NCI-H1048 (cell line): ENCODE measurements around the gene INPP5F.

ENCODE experiments used
- DNase-seq: peaks from one replicate; lab custom pipeline; 2025; lab: John Stamatoyannopoulos, UW

INPP5F gene, protein sequence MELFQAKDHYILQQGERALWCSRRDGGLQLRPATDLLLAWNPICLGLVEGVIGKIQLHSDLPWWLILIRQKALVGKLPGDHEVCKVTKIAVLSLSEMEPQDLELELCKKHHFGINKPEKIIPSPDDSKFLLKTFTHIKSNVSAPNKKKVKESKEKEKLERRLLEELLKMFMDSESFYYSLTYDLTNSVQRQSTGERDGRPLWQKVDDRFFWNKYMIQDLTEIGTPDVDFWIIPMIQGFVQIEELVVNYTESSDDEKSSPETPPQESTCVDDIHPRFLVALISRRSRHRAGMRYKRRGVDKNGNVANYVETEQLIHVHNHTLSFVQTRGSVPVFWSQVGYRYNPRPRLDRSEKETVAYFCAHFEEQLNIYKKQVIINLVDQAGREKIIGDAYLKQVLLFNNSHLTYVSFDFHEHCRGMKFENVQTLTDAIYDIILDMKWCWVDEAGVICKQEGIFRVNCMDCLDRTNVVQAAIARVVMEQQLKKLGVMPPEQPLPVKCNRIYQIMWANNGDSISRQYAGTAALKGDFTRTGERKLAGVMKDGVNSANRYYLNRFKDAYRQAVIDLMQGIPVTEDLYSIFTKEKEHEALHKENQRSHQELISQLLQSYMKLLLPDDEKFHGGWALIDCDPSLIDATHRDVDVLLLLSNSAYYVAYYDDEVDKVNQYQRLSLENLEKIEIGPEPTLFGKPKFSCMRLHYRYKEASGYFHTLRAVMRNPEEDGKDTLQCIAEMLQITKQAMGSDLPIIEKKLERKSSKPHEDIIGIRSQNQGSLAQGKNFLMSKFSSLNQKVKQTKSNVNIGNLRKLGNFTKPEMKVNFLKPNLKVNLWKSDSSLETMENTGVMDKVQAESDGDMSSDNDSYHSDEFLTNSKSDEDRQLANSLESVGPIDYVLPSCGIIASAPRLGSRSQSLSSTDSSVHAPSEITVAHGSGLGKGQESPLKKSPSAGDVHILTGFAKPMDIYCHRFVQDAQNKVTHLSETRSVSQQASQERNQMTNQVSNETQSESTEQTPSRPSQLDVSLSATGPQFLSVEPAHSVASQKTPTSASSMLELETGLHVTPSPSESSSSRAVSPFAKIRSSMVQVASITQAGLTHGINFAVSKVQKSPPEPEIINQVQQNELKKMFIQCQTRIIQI

DNA sequence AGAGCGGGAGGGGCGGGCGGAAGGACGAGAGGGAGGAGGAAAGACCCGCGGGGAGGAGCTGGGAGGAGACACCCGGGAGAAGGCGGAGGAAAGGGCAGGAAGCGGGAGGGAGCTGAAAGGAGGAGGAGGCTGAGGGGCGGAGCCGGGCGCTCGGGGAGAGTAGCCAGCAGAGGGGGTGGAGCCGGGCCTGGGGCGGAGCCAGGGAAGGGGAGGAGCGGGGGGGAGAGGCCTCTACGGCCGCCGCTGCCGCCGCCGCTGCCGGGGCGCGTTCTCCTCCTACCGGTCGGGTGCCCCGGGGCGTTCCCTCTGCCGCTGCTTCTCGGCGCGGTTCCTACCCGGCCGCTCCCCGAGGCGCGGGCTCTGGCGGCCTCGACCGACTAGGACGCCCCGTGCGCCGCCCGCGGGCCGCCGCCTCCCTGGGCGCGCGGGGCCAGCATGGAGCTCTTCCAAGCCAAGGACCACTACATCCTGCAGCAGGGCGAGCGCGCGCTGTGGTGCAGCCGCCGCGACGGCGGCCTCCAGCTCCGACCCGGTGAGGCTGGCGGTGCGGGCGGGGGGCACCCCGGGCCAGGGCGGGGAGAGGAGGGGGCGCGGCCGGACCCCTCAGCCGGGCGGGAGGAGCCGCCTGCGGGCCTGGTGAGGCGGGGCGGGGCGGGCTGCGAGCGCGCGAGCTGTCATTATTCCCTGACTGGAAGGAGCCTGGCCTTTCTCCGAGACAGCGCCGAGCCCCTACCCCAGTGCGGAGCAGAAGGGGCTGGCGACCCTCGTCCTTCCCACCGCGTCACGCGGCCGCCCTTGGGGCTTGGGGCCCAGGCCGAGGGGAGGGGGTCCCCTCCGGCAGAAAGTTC lies at the start of gene INPP5F:
Gene INPP5F, plus strand, starts transcription at position 223 of the 848 bp plus-strand sequence. Its CDS starts 213 bp downstream, at position 436.
- DNase-seq: peak; percentile 90

DNA sequence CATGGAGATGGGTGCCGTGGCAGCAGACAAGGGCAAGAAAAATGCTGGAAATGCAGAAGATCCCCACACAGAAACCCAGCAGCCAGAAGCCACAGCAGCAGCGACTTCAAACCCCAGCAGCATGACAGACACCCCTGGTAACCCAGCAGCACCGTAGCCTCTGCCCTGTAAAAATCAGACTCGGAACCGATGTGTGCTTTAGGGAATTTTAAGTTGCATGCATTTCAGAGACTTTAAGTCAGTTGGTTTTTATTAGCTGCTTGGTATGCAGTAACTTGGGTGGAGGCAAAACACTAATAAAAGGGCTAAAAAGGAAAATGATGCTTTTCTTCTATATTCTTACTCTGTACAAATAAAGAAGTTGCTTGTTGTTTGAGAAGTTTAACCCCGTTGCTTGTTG lies 48.7 kb upstream of the INPP5F start:
- no peak for DNase-seq

DNA sequence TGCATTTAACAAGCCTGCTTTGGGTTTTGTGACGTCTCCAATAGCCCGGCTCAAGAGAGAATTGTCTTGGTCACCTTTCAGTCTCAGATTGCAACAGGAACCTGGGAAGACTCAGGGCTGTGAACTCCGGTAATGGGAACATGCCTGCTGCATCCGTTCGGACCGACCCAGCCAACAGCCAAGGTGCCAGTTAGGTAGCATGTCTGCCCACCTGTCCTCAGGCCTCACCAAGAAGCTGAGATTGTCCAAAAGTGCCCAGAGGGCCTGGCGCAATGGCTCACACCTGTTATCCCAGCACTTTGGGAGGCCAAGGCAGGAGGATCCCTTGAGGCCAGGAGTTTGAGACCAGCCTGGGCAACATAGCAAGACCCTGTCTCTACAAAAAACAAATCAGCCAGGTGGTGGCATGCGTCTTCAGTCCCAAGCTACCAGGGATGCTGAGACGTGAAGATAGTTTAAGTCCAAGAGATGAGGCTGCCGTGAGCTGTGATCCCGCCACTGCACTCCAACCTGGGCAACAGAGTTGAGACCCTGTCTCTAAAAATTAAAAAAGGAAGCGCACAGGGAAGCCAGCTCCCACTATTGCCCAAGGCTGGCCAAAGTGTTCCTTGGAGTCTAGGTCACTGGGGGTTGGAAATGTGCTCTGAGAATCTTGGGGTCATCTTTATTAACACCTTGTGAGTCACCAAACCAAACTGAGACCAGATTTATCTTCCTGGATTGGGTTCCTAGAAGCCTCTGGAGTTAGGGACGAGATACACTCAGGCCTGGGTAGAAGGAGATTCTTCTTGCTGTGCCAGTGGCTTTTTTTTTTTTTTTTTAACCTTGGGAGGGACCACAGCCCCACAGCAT lies 47.7 kb upstream of the INPP5F start:
- no peak for DNase-seq

DNA sequence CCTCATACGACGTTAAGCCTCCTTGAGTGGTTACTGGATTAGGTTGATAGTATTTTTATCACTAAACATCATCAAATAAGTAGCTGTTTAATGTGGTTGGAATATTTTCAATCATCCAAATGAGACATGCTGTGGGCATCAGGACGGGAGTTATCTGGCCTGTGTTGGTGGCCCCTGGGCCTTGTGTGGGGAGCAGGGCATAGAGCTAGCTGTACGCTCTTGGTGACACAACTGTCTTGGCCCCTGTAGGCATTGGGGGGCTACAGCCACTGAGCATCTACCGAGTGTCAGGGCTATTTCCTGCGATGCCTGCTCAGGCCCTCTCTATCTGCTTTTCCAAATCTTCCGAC lies 46.4 kb upstream of the INPP5F start:
- DNase-seq: no peak

DNA sequence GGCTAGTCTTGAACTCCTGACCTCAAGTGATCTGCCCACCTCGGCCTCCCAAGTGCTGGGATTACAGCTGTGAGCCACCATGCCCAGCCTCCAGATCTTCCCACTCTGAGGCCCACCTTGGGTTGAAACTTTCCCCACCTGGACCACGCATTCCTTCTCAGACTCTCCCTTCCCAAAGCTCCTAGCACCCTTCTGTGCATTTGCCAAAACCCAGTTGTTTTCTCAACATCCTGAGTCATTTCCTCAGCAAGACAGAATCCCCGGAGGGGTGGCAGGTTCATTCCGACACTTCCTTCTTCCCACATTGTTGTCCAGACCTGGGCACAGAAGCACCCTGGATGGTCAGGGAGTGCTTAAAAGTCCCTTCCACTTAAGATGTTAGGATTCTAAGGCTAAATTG lies 45.8 kb upstream of the INPP5F start:
- no peak for DNase-seq

DNA sequence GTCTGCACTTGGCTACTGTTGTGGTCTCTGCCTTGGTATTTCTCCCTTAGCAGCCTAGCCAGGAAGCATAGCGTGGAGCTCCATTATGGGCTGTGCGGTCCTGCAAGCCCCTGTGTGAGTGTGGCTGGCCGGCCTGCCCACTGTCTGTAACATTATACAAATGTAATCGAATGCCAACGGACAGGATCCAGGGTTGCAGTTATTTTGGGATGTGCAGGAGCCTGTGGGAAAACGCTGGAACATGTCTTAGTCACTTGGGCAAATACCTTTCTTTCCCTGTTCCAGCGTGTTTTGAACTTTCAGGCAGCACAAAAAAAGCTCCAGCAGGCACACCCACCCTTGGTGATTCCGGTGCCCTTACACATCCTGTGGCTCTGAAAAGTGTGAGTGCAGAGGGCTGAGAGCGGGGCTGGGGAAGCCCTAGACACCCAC lies 45.2 kb upstream of the INPP5F start:
- DNase-seq: no peak

DNA sequence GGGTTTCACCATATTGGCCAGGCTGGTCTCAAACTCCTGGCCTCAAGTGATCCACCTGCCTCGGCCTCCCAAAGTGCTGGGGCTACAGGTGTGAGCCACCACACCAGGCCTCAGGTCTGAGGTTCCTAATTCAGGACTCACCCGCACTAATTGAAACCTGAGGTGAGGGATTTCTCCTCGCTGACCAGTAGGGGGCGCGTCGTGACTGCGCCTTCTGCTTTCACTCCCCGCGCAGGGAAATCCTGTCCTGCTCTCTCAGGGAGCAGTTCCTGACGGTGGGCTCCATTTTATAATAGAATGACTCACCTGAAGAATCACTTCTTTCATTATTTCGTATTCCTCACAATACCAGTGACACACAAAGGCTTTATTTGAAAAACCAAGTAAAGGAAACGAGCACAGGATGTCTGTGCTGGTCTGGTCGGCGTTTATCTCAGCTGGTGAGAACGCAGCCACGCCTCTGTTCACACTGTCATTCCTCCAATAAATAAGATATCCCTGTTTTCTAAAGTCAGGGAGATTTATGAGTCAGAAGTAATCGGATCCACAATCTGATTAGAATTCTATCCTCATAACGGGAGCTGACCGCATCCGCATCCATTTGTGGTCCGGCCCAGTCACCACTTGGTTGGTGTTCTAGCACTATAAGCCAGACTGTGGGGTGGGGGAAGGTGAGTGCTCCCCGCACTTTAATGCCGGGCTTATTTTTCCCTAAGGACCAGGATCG lies 39.2 kb upstream of the INPP5F start:
- DNase-seq: peak; percentile 15

DNA sequence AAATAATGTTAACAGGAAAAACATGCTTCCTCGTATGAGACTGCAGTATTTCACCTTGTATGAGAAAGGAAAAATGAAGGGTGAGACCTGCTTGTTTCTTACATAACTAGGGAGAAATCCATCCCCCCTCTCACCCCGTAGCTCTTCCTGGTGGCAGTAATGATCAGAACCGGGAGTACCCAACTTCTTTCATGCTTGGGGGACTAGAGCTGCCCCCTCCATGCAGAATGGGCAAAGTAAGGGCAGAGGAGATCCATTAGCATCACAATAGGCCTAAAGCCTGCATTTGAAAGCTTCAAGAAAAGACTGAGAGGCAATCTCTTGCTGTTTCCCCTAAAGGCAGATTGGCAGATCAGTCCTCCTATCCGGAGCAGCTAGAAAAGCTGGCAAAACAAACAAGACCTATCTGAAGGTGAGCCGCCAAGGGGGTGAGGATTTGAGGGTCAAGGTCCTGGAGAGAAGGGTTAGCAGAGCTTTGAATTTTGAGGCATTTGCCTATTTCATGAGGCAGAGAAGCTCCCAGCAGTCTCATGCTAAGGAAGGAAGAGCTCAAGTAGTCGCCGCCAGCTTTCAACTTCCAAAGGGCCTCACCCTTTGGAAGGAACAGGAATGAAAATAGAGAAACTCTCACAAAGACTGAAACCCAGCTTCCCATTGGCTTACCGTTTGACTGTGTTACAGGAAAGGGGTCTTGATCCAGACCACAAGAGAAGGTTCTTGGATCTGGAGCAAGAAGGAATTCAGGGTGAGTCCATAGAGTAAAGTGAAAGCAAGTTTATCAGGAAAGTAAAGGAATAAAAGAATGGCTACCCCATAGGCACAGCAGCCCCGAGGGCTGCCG lies 38.4 kb upstream of the INPP5F start:
- DNase-seq: no peak

DNA sequence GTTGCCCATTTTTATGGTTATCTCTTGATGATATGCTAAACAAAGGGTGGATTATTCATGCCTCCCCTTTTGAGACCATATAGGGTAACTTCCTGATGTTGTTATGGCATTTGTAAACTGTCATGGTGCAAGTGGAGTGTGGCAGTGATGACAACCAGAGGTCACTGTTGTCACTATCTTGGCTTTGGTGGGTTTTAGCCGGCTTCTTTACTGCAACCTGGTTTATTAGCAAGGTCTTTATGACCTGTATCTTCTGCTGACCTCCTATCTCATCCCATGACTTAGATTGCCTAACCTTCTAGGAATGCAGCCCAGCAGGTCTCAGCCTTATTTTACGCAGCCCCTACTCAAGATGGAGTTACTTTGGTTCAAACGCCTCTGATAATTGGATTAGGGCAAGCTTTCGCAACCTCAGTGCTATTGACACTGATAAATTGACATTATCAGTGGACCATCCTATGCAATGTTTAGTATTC lies 37.8 kb upstream of the INPP5F start:
- DNase-seq: no peak

DNA sequence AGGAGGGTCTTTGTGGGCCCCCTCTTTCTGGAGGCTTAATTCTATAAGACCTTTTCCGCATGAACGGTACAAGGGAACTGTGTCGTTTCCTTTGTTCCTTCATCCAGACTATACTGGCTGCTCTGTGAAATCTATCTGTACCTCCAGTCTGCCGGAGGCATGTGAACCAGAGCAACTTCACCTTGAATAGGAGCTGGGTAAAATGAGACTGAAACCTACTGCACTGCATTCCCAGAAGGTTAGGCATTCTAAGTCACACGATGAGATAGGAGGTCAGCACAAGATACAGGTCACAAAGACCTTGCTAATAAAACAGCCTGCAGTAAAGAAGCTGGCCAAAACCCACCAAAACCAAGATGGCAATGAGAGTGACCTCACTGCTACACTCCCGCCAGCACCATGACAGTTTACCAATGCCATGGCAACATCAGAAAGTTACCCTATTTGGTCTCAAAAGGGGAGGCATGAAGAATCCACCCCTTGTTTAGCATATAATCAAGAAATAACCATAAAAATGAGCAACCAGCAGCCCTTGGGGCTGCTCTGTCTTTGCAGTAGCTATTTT lies 36.8 kb upstream of the INPP5F start:
- no peak for DNase-seq

DNA sequence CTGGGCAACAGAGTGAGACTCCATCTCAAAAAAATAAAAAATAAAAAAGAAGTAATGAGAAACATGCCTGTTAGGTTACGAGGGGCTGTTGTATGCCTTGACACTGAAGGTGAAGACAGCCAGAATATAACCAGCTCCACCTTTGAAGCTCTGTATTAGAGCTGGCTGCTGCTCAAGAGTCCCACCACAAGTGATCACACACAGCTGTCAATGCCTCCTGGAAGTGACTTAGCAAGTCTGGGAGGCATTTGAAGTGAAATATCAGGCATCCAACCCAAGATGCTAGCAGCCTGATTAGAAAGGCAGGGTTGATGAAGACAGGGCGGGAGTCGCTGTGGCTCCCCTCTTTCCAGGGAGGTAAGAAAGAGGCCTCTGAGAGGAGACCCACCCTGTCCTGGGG lies 34.1 kb upstream of the INPP5F start:
- DNase-seq: no peak

DNA sequence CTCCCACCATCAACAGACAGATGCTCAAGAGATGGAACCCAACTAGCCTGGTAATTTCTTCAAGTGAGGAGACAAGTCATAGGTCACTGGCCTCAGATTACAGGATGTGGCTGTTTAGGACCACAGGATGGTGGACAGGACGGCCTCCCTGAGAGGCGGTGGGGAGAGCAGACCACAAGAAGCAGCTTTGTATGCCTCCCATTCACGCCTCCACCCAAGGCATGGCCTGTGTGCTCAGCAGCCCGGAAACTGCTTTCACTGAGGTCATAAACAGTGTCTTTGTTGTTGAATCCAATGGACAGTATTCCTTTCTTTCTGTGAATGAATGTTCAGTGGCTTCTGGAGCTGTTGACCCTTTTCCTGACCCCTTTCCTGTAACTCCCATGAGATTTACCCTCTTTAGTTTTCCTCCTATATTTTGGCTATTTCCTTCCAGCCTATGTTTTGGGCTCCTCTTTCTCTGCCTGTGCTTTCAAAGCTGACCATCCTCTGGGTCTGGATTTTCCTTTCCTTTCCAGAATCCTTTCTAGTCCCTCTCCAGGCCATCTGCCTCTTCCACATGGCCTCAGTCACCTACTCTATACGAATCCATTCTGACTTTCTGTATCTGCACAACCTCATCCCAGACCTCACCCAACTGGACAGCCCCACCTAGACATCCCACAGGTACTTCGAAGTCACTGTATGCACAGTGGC lies 32.4 kb upstream of the INPP5F start:
- no peak for DNase-seq

DNA sequence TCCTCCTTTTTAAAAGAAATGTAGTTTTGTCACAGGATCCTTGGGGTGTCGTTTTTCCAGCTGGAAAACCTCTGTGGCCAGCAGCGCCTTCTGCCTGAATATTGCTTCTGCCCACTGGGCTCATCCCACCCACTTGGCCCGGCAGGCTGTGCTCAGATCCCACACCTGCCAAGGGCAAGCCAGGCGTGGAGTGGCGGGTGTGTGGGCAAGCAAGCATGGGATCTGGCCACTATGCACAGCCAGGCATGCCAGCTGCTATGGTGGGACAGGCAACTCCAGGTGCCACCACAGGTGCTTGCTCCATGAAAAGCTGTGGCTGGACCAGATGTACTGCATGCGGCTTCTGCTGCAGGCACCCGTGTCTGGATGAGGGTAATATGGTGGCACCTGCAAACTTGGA lies 31.2 kb upstream of the INPP5F start:
- no peak for DNase-seq

DNA sequence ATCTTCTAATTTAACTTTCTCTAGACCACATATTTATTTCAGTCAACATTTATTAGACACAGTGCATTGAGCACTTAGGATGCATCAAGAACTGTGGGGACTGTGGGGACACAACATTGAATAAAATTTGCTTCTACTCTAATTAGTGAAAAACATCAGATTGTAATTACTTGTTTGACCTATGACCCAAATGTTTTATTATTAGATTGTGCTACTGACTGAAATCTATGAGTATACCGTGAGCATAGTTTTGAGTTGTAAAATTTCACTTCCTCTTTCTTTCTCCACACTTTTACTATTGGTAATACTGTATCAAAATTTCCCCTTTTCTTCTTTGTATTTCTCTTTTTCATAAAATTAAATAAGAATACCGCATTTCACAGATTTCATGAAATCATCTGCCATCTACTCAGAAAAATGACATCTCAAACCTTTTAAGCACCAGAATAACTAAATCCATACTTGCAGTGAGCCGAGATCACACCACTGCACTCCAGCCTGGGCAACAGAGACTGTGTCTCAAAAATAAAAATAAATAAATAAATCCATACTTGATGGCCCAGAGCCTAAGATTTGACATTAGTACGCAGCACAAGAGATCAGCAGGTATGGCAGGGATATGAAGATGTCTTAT lies 25.4 kb upstream of the INPP5F start:
- DNase-seq: no peak

DNA sequence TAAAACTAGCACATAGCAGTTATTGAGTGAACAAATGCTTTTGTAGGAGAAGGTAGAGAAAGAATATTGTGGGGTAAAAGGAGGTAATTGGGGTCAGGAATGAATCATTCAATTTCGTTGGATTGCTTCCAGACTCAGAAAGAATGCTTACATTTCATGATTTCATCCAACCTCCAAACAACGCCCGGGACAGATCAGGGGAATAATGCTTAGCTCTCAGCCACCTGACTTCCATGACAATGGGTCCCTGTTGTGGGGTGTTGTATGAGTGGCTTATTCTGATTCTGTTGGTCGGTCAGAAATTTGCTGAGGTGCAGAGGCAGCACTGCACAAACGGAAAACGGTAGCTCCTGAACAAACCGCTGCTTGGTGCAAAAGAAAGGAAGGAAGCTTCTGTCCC lies 24.0 kb upstream of the INPP5F start:
- no peak for DNase-seq

DNA sequence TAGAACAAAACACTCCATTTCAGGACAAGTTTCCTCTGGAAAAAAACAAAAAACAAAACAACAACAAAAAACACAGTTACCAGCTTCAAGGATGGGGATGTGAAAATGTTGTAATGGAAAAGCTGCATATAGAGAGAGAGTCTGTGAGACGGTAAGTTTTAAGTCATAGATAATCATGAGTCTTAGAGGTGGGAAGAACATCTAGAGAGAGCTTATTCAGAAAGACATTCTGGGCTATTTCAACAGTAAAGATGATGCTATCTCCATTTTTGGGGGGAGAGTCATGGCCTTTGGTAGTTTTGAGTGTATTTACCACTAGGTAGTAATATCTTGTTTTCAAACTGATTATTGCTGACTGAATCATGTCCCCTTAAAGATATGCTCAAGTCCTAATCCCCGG lies 23.3 kb upstream of the INPP5F start:
- DNase-seq: no peak

DNA sequence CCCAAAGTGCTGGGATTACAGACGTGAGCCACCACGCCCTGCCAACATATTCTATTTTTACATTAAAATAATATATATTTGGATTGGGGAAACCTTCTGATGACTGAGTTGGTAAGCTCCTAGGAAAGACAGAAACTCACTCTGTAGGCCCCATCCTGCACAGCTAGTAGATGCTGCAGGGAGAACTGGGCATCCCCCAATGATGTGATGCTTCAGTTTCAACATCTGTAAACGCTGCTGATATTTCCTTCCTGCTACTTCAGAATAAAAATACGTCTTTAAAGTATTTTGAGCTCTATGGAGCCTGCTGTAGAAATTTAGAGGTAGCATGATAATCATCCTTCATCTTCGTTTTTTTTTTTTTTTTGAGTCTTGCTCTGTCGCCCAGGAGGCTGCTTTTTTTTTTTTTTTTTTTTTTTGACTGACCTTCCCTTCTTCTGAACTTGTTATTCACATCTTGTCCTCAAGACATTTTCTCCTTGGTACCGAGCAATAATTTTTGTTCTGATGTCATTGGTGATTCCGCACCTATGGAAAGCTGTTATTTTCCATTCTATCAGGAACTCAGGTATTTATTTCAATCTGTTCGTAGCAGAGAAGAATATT lies 21.8 kb upstream of the INPP5F start:
- DNase-seq: no peak
